ENCODE measurements around the gene CEP85. TPM values are rescaled to one million over a fixed set of nuclear protein-coding genes. Genes with fewer than 3 reads are reported as not detected.
A peak's percentile ranks its signal among the peaks of the same experiment; 100 is the strongest.

The CEP85 gene
- total and polyA plus RNA-seq, 9 of the 15 experiments (the other 6 are each of a cell fraction or from before 2014, with no cell fraction given) = 42.1 to 140 (median 92.6) TPM

- TF ChIP-seq SNIP1 (IDR thresholded peaks at IDR 0.05; ENCODE audit: low read depth) = no peak
- no peak for TF ChIP-seq RERE (CRISPR knock-in tag; IDR thresholded peaks at IDR 0.05; ENCODE audit: borderline replicate concordance)
- no peak for TF ChIP-seq ZNF146 (CRISPR knock-in tag; IDR thresholded peaks at IDR 0.05; ENCODE audit: unreplicated experiment)
- TF ChIP-seq ETV6 (IDR thresholded peaks at IDR 0.05; ENCODE audit: borderline replicate concordance in 1 of 2, low read depth in 2 of 2, low read length in 1 of 2) = peak in 1 of 2 experiments; percentile 34; a peak in 1 of 4 replicates
- TF ChIP-seq ETV6 (CRISPR knock-in tag; IDR thresholded peaks at IDR 0.05; ENCODE audit: borderline replicate concordance) = no peak
- peak; percentile 55; the same call in 1 of the 2 replicates for TF ChIP-seq ZBTB1 (CRISPR knock-in tag; IDR thresholded peaks at IDR 0.05; ENCODE audit: borderline replicate concordance, low read depth)
- no peak for TF ChIP-seq ZNF764 (CRISPR knock-in tag; IDR thresholded peaks at IDR 0.05; ENCODE audit: low read depth)
- peak; percentile 37; the same call in 1 of the 2 replicates for TF ChIP-seq ZBTB43 (CRISPR knock-in tag; IDR thresholded peaks at IDR 0.05)
- peak; percentile 89 for TF ChIP-seq ZNF609 (CRISPR knock-in tag; IDR thresholded peaks at IDR 0.05; ENCODE audit: borderline replicate concordance)
- TF ChIP-seq KLF16 (IDR thresholded peaks at IDR 0.05) = no peak
- no peak for TF ChIP-seq E4F1 (CRISPR knock-in tag; IDR thresholded peaks at IDR 0.05; ENCODE audit: borderline replicate concordance)
- TF ChIP-seq PTRF (tag; IDR thresholded peaks at IDR 0.05) = no peak
These were observed 50.8 kb downstream of the CEP85 start (continued) for GRCh38 chr1:26284597-26285347.

Data from K562 (cell line).